GM19239 (cell line): ENCODE measurements around the gene CHD9.
"Not testable (repeated sequence)": the region's sequence is repeated elsewhere in the genome, so short reads cannot be mapped to it uniquely, and the experiment has no call there.

Source experiments
- DNase-seq: peaks from one replicate; pipeline ENCODE4 v3.0.0; 2011; ENCODE audit warnings: low spot score; ENCODE audit not compliant: insufficient read length
- FAIRE-seq: peaks from 2 replicates; lab custom pipeline; 2011; peaks lifted over from hg19 to GRCh38; lab: Jason Lieb, UNC

Gene CHD9

DNA sequence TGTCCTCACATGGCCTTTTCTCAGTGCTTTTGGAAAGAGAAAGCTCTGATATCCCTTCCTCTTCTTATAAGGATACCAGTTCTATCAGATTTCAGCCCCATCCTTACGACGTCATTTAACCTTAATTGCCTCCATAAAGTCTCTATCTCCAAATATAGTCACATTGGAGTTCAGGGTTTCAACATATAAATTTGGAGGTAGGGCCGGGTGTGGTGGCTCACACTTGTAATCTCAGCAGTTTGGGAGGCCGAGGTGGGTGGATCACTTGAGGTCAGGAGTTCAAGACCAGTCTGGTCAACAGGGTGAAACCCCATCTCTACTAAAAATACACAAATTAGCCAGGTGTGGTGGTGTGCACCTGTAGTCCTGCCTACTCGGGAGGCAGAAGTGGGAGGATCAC, 7.3 kb upstream of the CHD9 start:
- FAIRE-seq, DNase-seq: not testable (repeated sequence)

- DNase-seq = no peak
- FAIRE-seq = no peak
These were observed 6.5 kb upstream of the CHD9 start for GRCh38 chr16:53048139-53048915.

DNA sequence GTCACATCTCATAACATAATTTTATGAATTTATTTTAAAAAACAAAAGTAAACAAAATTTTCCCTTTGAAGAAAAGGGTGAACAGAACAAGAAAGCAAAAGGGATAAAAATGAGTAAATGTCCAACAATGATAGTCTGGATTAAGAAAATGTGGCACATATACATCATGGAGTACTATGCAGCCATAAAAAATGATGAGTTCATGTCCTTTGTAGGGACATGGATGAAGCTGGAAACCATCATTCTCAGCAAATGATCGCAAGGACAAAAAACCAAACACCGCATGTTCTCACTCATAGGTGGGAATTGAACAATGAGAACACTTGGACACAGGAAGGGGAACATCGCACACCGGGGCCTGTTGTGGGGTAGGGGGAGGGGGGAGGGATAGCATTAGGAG, 3.5 kb upstream of the CHD9 start:
- FAIRE-seq, DNase-seq: not testable (repeated sequence)

- FAIRE-seq (no peak), DNase-seq (no peak)
These were observed 2.0 kb upstream of the CHD9 start, which contains the start of gene CHD9NB for GRCh38 chr16:53052519-53053501. Gene CHD9NB, minus strand, starts transcription at chr16:53052897. Its CDS starts 8,739 bp downstream, at chr16:53044158.

GRCh38 chr16:53053967-53054669, 673 bp upstream of the CHD9 start:
- FAIRE-seq (peak; percentile 39), DNase-seq (no peak)

- DNase-seq (no peak), FAIRE-seq (peak; percentile 40)
These were observed 975 bp downstream of the CHD9 start for GRCh38 chr16:53055541-53056391.

- no peak for FAIRE-seq
These were observed 1.6 kb downstream of the CHD9 start for GRCh38 chr16:53056392-53056881.

DNA sequence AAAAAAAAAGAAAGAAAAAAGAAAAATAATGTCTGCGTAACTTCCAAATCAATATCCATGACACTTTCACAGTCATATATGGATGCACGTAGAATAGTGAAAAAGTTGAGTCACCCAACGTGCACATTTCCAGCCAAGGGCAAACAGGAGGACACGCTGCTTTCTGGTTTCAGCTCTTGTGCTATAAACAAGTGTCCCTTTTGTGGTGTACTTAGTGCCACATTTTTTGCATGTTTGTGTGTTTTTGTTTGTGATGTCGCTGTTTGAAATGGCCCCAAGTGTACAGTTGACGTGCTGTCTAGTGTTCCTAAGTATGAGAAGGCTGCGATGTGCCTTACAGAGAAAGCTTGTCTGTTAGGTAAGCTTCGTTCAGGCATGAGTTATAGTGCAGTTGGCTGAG, 2.9 kb downstream of the CHD9 start:
- no peak for FAIRE-seq

More at GRCh38 chr16:53056392-53056881, 1.6 kb downstream of the CHD9 start:
- no peak for DNase-seq

GRCh38 chr16:53058441-53058840, 3.6 kb downstream of the CHD9 start:
- DNase-seq = no peak
- FAIRE-seq = no peak

More for the DNA sequence above, 2.9 kb downstream of the CHD9 start:
- DNase-seq = no peak

- FAIRE-seq (no peak), DNase-seq (no peak)
These were observed 4.1 kb downstream of the CHD9 start for GRCh38 chr16:53058882-53059281.

GRCh38 chr16:53059672-53060071, 4.9 kb downstream of the CHD9 start:
- FAIRE-seq (no peak), DNase-seq (no peak)

DNA sequence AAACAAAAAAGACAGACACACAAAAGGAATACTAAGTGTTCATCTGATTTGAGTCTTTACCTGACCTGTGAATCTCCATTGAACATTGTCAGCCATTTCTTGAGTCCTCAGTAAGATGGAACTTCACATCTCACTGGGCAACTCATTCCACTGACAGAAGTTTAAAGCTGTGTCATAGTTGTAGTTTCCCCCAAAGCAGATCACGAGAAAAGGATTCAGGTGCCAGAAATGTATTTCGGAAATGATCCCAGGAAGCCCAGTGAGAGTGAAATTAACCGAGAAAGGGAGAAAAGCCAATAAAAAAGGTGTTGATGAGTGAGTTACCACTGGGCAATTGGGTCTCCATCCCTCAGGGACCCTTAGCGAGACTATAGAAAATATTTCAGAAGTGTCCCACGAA, 6.5 kb downstream of the CHD9 start:
- DNase-seq = no peak
- FAIRE-seq = no peak

GRCh38 chr16:53061701-53062159, 6.9 kb downstream of the CHD9 start:
- peak; percentile 94 for FAIRE-seq

DNA sequence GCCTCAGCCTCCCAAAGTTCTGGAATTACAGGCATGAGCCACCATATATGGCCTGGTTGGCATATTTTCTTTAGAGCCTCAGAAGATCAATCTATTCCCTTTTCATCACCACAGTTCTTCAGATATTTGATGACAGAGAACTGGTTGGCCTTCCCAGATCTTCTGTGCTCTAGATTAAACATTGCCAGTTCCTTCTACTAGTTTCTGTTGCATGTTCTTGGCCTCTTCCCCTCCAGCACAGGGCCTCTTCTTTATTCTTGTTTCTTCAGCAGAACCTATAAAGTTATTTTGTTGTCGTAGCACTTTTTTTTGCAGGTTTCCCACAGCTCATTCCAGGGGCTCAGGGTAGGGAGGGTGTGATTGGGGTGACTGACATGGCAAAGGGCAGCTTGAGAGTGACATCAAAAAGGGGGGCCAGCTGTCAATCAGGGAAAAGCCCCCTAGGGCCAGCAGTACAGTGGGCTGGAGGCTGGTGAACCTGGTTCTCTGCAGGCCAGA, 9.3 kb downstream of the CHD9 start:
- FAIRE-seq = no peak
- DNase-seq = no peak

More at GRCh38 chr16:53061701-53062159, 6.9 kb downstream of the CHD9 start:
- no peak for DNase-seq

GRCh38 chr16:53065461-53066061, 10.8 kb downstream of the CHD9 start:
- DNase-seq (no peak), FAIRE-seq (no peak)

- no peak for DNase-seq
- no peak for FAIRE-seq
These were observed 12.9 kb downstream of the CHD9 start for GRCh38 chr16:53067675-53068074.

- no peak for DNase-seq
- peak; percentile 82 for FAIRE-seq
These were observed 13.6 kb downstream of the CHD9 start for GRCh38 chr16:53068423-53068833.

DNA sequence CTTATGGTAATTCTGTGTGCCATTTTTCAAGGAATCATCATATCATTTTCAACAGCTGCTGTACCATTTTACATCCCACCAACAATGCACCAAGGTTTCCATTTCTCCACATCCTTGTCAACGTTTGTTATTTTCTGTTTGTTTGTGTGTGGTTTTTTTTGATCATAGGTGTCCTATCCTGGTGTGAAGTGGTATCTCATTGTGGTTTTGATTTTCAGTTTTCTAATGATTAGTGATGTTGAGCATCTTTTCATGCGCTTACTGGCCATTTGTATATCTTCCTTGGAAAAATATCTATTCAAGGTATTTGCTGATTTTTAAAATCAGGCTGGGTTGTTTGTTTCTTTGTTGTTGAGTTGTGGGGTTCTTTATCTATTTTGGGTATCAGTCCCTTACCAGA, 15.0 kb downstream of the CHD9 start:
- FAIRE-seq = peak; percentile 33
- no peak for DNase-seq
